GM12878 (cell line): Measurements from ENCODE around the gene UNC50. TPM values are rescaled to one million over a fixed set of nuclear protein-coding genes. Genes with fewer than 3 reads are reported as not detected.

Experiments
- ETV6 ChIP-seq, 2 experiments: fragments of 450-650 bp in 1 of 2; IDR thresholded peaks in 1 of 2; conservative IDR thresholded peaks in 1 of 2; 2 replicates each; pipeline ENCODE4 v1.6.1; 2014; ENCODE audit warnings: antibody characterized with exemption in 1 of 2, borderline replicate concordance in 1 of 2, low read depth in 1 of 2, mild to moderate bottlenecking in 1 of 2, moderate library complexity in 1 of 2
- IKZF2 ChIP-seq, 2 experiments: fragments of 450-650 bp; IDR thresholded peaks; 2 replicates each; pipeline ENCODE4 v1.6.1; 2017; ENCODE audit warnings: mild to moderate bottlenecking in 2 of 2, moderate library complexity in 2 of 2
- IRF3 ChIP-seq: fragments of 450-650 bp; IDR thresholded peaks from 2 replicates; pipeline ENCODE4 v1.6.1; 2014; ENCODE audit warnings: mild to moderate bottlenecking
- JUNB ChIP-seq: IDR thresholded peaks from 2 replicates; pipeline ENCODE4 v1.6.1; 2016; ENCODE audit warnings: antibody characterized with exemption, mild to moderate bottlenecking
- KAT2A ChIP-seq: conservative IDR thresholded peaks from 2 replicates; pipeline ENCODE4 v1.6.1; 2011; ENCODE audit warnings: low read depth, low read length; ENCODE audit not compliant: control insufficient read depth
- KDM1A ChIP-seq: fragments of 200-600 bp; sonication (generic); IDR thresholded peaks from 2 replicates; pipeline ENCODE4 v1.6.1; 2016; ENCODE audit warnings: borderline replicate concordance
- LARP7 ChIP-seq: fragments of 450-650 bp; IDR thresholded peaks from 2 replicates; pipeline ENCODE4 v1.6.1; 2017; ENCODE audit warnings: mild to moderate bottlenecking
- MYC ChIP-seq: IDR thresholded peaks from 2 replicates; pipeline ENCODE4 v1.6.1; 2011; ENCODE audit warnings: mild to moderate bottlenecking, low read length, moderate library complexity, inconsistent platforms; ENCODE audit not compliant: insufficient read depth, insufficient replicate concordance, insufficient read length, severe bottlenecking
- RAD51 ChIP-seq: fragments of 450-650 bp; IDR thresholded peaks from 2 replicates; pipeline ENCODE4 v1.6.1; 2016; ENCODE audit warnings: moderate library complexity, mild to moderate bottlenecking, inconsistent platforms
- RUNX3 ChIP-seq: IDR thresholded peaks from 2 replicates; pipeline ENCODE4 v1.6.1; 2012; ENCODE audit warnings: low read length, inconsistent platforms
- SIX5 ChIP-seq: IDR thresholded peaks from 2 replicates; pipeline ENCODE4 v1.6.1; 2011; ENCODE audit warnings: mild to moderate bottlenecking, low read depth, low read length, moderate library complexity; ENCODE audit not compliant: severe bottlenecking
- SMARCA5 ChIP-seq: fragments of 450-650 bp; IDR thresholded peaks from 2 replicates; pipeline ENCODE4 v1.6.1; 2017; ENCODE audit warnings: mild to moderate bottlenecking
- TARDBP ChIP-seq: IDR thresholded peaks from 2 replicates; pipeline ENCODE4 v1.6.1; 2016; ENCODE audit warnings: borderline replicate concordance
- polyA plus RNA-seq, 11 experiments: library from polyadenylated mRNA; depleted of rRNA in 4 of 11; unstranded in 6 of 11; stranded (reverse) in 5 of 11; fragments of >200 nt; fragmentation: Nextera tagmentation in 4 of 11; fragmentation: Illumina TruSeq in 1 of 11; extraction: Ambion mirVana in 4 of 11; extraction: Trizol in 1 of 11; gene quantifications; 1 replicate in 1 of 11; 2 replicates in 10 of 11; pipeline versions ENCODE4 v1.2.1 to v1.2.3, GENCODE V29; 2011 to 2016; ENCODE audit warnings: inconsistent platforms in 2 of 11, missing spikeins in 2 of 11, low read depth in 1 of 11
- total RNA-seq, 4 experiments: library from RNA; depleted of rRNA in 3 of 4; stranded (reverse); fragments of >200 nt in 3 of 4; fragmentation: Illumina TruSeq in 1 of 4; extraction: Trizol in 1 of 4; gene quantifications; 2 replicates each; pipeline versions ENCODE4 v1.2.1 to v1.2.3, GENCODE V29; 2013 to 2021
- TF ChIP-seq, protein P1 (sequence below): fragments of 450-650 bp; IDR thresholded peaks from 2 replicates; pipeline ENCODE4 v1.6.1; 2018; ENCODE audit warnings: mild to moderate bottlenecking, low read depth, moderate library complexity; ENCODE audit not compliant: partially characterized antibody
- TF ChIP-seq, protein P2 (sequence below): fragments of 150-350 bp; IDR thresholded peaks from 2 replicates; pipeline ENCODE4 v1.6.1; 2014; ENCODE audit warnings: mild to moderate bottlenecking, low read depth, low read length
- TF ChIP-seq, protein P3 (sequence below): fragments of 450-650 bp; IDR thresholded peaks from 2 replicates; pipeline ENCODE4 v1.6.1; 2016; ENCODE audit warnings: mild to moderate bottlenecking, moderate library complexity, borderline replicate concordance
- TF ChIP-seq, protein P4 (sequence below): IDR thresholded peaks from 2 replicates; pipeline ENCODE4 v1.6.1; 2011; ENCODE audit warnings: low read depth, low read length, improper control_type of control experiment, borderline replicate concordance

The UNC50 gene
- total and polyA plus RNA-seq, 10 of the 15 experiments (the other 5 are each of a cell fraction or from before 2014, with no cell fraction given) = 25.5 to 76.3 (median 37.8) TPM

DNA sequence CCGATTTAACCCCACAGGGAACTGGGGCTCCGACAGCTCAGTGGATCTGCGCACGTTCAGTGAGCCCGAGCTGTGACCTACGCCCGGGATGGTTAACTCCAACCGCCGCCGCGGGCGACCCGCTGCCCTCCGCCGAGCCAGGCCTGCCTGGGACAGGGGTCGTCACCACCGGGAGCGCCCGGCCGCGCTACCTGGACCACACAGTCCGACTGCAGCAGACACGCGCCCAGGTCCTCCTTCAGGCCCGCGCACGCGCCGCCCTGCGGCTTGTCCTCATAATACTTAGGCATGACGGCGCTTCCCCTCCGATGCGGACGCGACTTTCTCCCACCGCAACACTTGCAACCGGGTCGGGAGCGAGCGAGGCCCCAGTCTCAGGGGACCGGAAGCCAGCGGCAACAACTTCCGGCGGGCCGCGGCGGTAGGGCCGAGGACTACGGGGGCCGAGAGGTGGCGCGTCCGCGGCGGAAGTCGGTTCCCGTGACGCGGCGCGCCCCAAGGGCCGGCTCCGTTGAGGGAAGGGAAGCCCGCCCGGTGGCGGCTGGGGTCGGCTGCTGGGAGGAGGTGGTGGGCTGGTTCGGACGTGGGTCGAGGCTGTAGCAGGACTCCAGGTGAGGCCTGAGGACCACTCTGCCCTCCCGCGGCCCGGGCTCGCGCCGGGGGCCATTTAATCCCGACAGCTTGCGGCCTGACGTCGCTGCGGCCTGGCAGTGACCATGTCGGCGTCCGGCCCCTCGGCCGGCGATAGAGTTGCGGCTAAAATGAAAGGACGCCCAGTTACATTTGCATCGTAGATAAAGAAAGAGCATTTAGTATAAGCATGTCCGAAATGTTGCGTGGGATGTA lies at the start of gene UNC50, which contains the start of gene COA5 (continued):
- TF ChIP-seq, protein P1, sequence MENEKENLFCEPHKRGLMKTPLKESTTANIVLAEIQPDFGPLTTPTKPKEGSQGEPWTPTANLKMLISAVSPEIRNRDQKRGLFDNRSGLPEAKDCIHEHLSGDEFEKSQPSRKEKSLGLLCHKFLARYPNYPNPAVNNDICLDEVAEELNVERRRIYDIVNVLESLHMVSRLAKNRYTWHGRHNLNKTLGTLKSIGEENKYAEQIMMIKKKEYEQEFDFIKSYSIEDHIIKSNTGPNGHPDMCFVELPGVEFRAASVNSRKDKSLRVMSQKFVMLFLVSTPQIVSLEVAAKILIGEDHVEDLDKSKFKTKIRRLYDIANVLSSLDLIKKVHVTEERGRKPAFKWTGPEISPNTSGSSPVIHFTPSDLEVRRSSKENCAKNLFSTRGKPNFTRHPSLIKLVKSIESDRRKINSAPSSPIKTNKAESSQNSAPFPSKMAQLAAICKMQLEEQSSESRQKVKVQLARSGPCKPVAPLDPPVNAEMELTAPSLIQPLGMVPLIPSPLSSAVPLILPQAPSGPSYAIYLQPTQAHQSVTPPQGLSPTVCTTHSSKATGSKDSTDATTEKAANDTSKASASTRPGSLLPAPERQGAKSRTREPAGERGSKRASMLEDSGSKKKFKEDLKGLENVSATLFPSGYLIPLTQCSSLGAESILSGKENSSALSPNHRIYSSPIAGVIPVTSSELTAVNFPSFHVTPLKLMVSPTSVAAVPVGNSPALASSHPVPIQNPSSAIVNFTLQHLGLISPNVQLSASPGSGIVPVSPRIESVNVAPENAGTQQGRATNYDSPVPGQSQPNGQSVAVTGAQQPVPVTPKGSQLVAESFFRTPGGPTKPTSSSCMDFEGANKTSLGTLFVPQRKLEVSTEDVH = no peak
- TF ChIP-seq SIX5 = peak; percentile 57
- no peak for TF ChIP-seq MYC
- TF ChIP-seq KAT2A = no peak
- TF ChIP-seq SMARCA5 = peak; percentile 84; the same call in 1 of the 2 replicates
- TF ChIP-seq TARDBP = peak; percentile 72
- TF ChIP-seq LARP7 = no peak; the same call in 1 of the 2 replicates
- TF ChIP-seq IKZF2 (IDR thresholded peaks at IDR 0.05) = peak; percentile 37 to 44; a peak in 2 of 4 replicates
- TF ChIP-seq IRF3 = no peak
- TF ChIP-seq KDM1A = no peak
- peak; percentile 60 for TF ChIP-seq RUNX3
- no peak for TF ChIP-seq JUNB
- no peak for TF ChIP-seq RAD51
- TF ChIP-seq, protein P2, sequence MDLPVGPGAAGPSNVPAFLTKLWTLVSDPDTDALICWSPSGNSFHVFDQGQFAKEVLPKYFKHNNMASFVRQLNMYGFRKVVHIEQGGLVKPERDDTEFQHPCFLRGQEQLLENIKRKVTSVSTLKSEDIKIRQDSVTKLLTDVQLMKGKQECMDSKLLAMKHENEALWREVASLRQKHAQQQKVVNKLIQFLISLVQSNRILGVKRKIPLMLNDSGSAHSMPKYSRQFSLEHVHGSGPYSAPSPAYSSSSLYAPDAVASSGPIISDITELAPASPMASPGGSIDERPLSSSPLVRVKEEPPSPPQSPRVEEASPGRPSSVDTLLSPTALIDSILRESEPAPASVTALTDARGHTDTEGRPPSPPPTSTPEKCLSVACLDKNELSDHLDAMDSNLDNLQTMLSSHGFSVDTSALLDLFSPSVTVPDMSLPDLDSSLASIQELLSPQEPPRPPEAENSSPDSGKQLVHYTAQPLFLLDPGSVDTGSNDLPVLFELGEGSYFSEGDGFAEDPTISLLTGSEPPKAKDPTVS = no peak
- TF ChIP-seq, protein P3, sequence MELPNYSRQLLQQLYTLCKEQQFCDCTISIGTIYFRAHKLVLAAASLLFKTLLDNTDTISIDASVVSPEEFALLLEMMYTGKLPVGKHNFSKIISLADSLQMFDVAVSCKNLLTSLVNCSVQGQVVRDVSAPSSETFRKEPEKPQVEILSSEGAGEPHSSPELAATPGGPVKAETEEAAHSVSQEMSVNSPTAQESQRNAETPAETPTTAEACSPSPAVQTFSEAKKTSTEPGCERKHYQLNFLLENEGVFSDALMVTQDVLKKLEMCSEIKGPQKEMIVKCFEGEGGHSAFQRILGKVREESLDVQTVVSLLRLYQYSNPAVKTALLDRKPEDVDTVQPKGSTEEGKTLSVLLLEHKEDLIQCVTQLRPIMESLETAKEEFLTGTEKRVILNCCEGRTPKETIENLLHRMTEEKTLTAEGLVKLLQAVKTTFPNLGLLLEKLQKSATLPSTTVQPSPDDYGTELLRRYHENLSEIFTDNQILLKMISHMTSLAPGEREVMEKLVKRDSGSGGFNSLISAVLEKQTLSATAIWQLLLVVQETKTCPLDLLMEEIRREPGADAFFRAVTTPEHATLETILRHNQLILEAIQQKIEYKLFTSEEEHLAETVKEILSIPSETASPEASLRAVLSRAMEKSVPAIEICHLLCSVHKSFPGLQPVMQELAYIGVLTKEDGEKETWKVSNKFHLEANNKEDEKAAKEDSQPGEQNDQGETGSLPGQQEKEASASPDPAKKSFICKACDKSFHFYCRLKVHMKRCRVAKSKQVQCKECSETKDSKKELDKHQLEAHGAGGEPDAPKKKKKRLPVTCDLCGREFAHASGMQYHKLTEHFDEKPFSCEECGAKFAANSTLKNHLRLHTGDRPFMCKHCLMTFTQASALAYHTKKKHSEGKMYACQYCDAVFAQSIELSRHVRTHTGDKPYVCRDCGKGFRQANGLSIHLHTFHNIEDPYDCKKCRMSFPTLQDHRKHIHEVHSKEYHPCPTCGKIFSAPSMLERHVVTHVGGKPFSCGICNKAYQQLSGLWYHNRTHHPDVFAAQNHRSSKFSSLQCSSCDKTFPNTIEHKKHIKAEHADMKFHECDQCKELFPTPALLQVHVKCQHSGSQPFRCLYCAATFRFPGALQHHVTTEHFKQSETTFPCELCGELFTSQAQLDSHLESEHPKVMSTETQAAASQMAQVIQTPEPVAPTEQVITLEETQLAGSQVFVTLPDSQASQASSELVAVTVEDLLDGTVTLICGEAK = peak; percentile 95
- TF ChIP-seq, protein P4, sequence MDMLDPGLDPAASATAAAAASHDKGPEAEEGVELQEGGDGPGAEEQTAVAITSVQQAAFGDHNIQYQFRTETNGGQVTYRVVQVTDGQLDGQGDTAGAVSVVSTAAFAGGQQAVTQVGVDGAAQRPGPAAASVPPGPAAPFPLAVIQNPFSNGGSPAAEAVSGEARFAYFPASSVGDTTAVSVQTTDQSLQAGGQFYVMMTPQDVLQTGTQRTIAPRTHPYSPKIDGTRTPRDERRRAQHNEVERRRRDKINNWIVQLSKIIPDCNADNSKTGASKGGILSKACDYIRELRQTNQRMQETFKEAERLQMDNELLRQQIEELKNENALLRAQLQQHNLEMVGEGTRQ = no peak
- peak in 1 of 2 experiments; percentile 14; a peak in 1 of 4 replicates for TF ChIP-seq ETV6 (conservative IDR thresholded peaks at IDR 0.05 in 1 of 2, IDR thresholded peaks at IDR 0.05 in 1 of 2; ENCODE audit: borderline replicate concordance in 1 of 2, low read depth in 1 of 2)
